ENCODE results near the gene PRR5L.
"Not testable (repeated sequence)": the region's sequence is repeated elsewhere in the genome, so short reads cannot be mapped to it uniquely, and the experiment has no call there.

Gene PRR5L

DNA sequence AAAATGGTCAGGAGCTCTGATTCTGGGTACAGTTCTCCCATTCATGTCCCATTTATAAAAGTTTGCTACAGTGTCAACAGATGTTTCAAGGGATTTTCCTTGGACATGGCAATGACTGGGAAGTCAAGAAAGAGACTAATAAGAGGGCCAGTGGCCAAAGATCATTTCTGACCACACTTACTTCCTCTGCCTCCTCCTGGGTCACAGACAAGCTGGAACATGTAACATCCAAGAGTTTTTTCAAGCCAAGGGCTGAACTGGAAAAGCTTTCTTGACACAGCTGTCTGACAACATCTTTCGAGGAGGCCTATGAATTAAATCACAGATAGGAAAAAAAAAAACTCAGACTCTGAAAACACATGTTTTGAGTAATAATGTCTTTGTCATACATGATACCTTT is 15.6 kb upstream of the PRR5L start:
- DNase-seq (ENCODE audit: low read depth): no peak

DNA sequence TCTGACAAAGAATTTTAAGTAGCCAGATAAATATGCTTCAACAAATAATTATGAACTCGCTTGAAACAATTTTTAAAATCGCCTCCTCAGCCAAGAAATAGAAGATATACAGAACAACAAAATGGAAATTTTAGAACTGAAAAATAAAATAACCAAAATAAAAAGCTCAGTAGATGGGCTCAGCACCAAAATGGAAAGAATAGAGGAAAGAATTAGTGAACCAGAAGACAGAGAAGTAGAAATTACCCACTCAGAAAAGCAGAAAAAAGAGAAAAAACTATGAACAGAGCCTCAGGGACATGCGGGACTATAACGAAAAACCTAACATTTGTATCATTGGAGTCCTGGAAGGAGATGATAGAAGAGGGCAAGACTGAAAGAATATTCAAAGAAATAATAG is 14.2 kb upstream of the PRR5L start:
- DNase-seq (ENCODE audit: low read depth): no peak

DNA sequence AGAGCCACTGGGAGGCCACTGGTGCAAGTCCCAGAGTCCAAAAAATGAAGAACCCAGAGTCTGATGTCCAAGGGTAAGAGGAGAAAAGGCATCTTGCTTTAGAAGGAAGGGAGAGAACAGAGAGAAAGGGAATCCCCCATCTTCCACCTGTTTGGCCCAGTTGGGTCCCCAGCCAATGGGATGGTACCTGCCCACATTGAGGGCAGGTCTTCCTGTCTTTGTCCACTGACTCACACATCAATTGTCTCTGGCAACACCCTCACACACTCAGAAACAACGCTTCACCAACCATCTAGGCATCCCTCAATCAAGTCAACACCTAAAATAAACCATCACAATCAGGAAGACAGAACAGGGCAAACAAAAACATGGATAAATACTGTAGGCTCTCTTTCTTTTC is 13.2 kb upstream of the PRR5L start:
- DNase-seq (ENCODE audit: low read depth): no peak

DNA sequence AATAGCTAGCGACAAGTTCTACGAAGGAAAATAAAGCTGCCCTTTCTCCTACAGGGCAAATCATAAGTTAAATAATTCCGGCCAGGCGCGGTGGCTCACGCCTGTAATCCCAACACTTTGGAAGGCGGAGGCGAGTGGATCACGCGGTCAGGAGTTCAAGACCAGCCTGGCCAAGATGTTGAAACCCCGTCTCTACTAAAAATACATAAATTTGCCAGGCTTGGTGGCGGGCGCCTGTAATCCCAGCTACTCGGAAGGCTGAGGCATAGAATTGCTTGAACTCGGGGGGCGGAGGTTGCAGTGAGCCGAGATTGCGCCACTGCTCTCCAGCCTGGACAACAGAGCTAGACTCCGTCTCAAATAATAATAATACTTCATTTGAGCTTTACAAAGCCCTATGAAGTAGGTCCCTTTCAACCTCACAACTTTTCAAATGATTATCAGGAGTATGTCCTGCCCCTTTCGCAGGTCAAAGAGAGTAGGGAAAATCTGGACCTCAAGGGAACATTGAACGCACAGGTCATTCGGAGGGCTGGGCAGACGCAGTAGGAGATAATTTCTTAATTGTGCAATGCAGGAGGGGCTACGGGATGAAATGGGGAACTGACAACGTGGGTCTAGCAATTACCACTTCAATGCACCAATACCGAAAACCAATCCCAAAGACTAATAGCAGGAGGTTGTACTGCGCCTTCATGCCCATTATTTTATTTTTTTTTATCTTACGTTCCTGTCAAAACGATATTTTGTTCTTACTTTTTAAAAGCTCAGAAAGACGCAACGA is 7.5 kb upstream of the PRR5L start:
- DNase-seq (ENCODE audit: low read depth): no peak

DNA sequence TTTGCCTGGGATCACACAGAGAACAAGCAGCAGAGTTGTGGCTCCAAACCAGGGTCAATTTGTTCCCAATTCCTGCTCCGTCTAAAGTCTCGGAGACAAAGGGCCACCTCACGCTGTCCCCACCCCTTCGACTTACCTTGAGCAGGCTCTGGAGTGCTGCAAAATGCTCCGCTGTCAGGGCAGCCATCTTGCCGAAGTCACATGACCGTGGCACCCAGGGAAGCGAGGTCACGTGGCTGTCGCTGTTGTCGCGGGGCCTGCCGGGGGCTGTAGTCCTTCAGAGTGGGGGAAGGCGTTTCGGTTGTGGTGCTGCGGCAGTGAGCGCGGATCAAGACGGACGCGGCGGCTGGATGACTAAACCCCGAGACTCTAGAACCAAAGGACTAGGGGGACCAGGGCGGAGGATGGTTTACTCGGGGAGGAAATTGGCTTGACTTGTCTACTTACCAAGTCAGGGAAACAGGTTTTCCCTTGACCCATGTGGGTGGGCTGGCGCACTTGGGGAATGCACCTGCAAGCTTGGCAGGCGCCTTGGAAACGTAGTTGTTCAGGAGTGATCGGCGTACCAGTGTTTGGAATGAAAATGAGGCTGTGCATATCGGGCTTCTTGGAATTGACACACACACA is 6.7 kb upstream of the PRR5L start, which contains the start of gene COMMD9:
Gene COMMD9 (minus strand): TSS at position 199 of the 627 bp plus-strand sequence. CDS start 12 bp downstream, at position 187.
- DNase-seq (ENCODE audit: low read depth): peak; percentile 92

DNA sequence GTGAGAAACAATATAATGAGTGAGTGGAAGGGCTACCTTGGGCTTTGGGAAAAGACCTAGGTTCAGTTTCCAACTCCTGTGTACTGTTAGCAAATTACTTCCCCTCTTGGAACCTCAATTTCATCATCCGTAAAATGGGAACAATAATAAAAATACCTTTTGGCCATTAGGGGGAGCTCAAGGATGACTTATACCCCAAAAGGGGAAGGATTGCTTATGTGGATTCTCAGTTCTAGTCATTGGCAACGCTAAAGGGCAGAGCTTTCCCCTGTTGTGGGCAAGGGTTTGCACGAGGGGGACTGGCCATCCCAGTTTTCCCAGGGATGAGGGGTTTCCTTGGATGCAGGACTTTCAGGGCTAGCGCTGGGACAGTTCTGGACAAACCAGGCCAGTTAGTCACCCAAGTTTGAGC is 3.8 kb upstream of the PRR5L start:
- no peak for DNase-seq (ENCODE audit: low read depth)

DNA sequence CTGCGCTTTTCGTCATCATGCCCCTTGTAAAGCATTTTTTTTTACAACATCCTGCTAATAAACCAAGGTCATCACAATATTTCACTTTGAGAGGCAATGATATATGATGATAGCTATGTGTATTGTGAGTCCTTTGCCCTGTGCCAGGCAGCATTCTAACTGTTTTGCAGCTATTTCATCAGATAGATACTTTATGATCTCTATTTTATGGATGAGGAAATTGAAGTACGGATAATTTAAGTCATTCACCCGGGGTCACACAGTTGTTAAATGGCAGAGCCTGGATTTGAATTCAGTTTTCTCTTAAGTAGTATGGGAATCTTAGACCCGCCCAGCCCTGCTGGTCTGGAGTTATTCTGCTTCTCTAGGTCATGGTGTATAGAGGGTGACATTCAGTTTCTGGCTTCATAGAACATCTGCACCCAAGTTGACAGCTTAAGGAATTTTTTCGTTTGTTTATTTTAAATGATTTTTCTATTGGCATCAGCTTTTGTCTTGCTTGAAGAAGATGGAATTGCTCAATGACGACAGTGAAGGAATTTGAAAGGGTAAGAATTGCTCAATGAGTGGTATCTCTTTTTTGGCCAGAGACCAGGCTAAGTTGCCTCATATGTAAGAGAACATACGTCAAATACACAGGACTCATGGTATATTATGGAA is 926 bp downstream of the PRR5L start:
- no peak for DNase-seq (ENCODE audit: low read depth)

DNA sequence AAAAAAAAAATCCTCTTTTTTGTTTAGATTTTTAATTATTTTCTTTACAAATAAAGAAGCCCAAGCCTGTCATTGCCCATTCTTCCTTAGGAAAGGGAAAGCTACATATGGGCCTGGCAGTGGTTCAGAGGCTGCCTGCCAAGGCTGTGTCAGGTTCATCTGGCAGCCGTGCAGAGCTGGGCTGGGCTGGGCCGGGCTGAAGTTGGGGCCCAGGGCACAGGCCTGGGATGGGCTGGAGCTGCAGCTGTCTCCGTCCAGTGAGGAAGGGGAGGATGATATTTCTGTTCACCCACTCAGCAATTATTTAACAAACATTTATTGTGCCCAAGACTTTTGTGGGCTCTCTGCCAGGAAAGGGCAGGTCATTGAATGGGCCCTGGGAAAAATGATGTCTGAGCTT is 4.6 kb downstream of the PRR5L start:
- DNase-seq (ENCODE audit: low read depth): no peak

DNA sequence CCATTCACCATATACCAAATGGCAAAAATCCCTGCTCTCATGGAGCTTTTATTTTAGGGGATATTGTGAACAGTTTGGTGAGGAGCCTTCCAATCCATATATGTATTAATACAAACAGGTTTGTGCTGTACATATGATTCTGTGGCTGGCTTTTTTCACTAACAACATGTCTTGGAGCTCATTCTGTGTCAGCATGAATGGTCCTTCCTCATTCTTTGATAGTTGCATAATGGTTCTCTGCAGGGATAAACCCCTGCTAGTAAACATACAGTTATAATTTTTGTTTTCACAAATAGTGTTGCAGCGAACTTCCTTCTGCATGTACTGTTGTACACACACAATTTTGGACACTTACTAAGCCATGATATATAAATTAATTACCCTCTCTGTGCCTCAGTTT is 8.3 kb downstream of the PRR5L start:
- DNase-seq (ENCODE audit: low read depth): no peak

DNA sequence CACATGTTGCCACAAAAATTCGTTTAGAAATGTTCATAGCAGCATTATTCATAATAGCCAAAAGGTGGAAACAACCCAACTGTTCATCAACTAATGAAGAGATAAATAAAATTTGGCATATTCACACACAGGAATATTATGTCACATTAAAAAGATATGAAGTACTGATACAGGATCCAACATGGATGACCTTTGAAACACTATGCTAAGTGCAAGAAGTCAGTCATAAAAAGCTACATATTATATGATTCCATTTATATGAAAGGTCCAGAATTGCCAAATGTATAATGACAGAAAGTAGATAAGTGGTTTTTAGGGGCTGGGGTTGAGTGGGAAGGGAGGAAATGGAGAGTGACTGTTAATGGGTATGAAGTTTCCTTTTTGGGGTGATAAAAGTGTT is 9.0 kb downstream of the PRR5L start:
- DNase-seq (ENCODE audit: low read depth): no peak

DNA sequence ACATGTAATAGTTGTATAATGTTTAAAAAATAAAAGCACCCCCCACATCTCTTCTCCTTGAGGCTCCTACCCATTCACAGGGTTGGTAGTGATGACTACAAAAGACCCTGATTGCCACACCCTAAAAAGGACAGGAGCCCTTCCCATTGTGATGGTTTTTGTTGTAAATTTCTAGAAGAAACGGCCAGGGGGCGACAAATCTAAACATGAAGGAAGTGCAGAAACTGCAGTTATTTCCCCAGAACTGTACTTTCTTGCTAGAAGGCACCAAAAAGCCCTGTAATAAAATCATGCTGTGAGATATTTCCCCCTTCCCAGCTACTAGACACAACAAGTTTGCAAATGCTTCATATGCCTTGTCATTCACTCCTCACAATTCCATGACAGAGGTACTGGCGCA is 10.8 kb downstream of the PRR5L start:
- no peak for DNase-seq (ENCODE audit: low read depth)

DNA sequence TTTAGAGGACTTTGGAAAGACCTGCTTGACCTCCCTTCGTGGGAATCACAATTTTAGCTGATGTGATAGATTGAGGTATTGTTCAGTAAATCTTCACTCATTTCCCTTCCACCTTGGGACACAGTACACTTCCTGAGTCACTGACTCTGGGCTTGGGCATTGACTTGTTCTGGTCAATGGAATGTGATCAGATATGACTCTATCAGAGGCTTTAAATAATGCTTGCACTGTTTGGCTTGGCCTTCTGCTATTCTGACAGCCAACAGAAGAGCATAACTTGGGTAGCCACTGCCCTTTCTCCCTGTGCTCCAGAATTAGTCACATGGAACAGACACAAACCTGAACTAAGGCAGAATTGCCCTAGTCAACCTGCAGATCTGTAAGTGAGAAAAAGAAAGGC is 12.5 kb downstream of the PRR5L start:
- no peak for DNase-seq (ENCODE audit: low read depth)

DNA sequence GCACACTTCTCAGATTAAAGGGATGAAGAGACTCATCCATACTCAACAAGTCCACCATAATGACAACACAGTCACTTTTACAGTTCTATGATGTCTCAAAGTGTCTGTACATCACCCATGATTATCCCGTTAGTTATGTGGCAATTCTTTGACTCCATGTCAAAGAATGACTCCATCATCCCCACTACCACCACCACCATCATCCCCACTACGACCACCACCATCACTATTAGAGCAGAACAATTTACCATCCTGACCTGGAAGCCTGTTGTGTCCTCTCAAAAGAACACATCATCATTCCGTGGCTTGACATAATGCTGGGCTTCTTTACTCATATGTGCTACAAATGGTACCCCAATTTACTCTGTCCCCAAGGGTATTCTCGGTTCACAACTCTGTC is 13.7 kb downstream of the PRR5L start:
- no peak for DNase-seq (ENCODE audit: low read depth)

DNA sequence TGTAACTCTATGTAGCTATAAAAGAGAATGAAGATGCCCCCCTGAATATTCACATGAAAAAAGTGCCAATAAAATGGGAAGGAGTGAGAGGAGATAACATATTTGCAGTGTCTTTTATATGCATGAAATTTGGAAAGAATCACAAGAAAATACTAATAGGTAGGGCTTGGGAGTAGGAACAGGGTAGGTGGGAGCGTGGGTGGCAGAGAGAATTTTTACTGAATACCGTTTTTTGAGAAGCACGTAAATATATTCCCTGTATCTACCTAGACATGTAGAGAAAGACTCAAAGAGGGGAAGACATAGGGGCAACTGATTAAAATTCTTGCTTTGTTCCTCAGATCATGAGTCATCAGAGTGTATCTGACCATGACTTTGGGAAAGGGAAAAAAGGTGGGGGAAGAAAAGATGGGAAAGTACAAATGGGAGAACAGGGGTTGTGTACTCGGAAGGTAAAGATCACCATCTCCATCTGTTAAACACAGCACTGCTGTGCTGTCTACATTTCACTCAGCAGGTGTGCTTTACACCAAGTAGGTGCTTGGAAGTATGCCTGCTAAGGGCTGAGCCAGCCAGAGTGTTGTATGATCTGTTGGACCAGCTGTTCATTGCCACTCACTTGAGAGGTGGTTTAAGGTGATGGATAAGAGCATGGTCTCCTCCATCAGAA is 16.0 kb downstream of the PRR5L start:
- DNase-seq (ENCODE audit: low read depth): no peak

DNA sequence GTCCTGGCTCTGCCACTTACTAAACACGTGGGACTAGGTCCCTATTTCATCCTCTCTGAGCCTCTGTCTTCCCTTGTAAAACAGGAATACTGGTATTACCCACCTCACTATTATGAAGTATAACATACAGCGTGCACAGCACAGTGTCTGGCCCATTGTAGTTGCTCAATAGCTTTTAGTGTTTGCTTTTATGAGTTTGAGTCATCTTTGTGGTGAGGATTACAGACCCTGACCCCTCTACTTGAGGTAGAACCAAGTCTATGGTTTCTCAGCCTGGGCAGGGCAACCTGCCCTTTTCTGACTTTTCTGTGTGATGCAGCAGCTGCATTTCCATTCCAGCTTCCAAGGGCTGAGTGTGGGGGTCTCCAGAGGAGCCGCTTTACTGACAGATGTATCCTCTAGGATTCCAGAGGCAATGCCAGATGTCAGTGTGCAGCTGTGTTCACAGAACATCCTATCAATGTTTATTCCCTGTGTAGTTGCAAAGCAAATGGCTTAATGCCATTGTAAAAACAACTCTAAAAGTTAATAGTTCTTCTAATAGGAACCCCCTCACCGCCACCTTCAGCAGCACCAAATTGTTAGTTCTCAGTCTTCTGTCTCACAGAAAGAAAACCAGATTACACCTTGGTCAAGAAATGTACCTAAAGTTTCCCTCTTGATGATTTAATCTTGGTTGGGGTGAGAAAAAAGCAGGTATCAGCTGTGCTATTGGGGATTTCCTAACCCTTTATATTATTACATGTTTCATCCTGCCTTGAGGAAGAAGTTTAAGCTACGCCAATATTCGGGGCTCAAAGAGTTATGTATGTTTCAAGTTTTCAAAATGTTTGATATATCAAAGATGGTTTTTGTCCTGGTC is 16.8 kb downstream of the PRR5L start:
- DNase-seq (ENCODE audit: low read depth): no peak

DNA sequence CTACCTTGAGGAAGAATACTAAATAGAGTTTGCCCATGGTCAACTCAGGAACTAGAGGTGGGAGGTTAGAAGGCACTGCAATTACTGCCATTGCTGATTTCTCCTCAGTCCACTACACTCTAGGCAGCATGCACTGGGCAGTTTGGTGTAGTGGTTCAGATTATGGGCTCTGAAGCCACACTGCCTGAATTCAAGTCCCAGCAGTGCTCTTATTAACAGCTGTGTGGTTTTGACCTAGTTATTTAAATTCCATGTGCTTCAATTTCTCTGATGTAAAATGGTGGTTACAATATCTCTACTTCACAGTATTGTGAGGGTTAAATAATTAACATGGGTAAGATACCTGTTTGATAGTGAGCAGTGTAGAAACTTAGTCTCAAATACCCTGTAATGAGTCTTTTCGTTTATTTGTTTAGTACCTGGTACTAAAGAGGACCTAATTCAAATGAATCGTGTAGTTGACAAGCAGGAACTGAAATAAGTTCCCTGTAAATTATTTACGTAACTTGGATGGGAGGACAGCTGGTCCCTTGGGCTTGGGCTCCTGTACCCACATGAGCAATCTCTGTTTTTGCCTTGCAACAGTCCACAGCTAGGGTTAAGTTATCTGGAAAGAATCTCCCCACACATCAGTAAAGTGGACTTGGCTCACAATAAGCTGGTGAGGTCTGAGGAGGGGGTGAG is 17.8 kb downstream of the PRR5L start:
- DNase-seq (ENCODE audit: low read depth): no peak

DNA sequence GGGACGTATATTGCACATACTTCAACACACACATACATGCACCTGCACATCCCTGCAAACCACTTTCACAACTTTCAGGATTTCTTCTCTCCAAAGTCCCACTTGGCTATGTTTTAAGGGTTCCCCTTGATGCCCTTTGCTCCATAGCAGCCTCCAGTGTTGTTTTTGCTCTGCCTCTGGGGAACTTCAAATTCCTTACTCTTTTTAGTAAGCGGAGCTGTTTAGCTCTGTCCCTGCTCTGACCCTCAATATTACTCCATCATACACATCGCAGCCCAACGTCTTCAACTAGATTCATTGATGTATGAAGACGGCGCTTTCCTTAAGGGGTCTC is 18.3 kb downstream of the PRR5L start:
- DNase-seq (ENCODE audit: low read depth): no peak

DNA sequence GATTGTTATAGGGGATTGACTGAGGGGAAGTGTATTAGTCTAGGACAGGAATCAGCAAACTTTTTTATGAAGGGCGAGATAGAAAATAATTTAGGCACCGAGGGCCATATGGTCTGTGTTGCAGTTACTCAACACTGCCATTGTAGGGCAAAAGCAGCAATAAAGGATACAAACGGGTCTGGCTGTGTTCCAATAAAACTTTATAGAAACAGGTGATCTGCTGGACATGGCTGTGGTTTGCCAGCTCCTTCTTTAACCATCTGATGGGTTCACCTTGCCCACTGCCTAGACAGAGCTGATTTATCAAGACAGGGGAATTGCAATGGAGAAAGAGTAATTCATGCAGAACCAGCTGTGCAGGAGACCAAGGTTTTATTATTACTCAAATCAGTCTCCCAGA is 20.0 kb downstream of the PRR5L start:
- DNase-seq (ENCODE audit: low read depth): no peak

DNA sequence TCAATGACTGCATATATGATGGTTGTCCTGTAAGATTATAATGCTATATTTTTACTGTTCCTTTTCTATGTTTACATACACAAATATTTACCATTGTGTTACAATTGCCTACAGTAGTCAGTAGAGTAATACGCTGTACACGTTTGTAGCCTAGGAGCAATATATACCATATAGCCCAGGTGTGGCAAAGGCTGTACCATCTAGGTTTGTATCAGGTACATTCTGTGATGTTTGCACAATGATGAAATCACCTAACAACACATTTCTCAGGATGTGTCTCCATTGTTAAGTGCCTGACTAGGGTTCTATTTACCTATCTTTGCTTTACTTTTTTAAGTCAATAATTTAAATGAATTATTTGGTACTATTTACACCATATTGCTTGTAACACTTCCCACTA is 21.9 kb downstream of the PRR5L start:
- DNase-seq (ENCODE audit: low read depth): no peak

DNA sequence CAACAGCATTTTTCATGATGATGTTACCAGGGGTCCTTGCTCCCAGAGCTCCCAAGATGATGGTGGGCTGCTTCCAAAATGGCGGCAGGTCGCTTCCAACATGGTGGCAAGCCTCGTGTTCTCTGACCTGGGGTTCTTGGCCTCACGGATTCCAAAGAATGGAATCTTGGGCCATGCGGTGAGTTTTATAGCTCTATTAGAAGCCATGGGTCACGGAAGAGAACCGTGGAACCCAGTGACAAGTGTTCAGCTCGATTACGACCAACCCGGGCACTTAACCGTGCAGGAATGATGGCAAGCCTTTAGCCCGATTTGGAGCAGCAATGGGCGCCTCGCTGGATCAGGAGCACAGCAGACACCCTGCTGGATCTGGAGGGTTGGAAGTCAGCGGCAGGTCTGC is 28.9 kb downstream of the PRR5L start:
- not testable (repeated sequence) for DNase-seq (ENCODE audit: low read depth)

DNA sequence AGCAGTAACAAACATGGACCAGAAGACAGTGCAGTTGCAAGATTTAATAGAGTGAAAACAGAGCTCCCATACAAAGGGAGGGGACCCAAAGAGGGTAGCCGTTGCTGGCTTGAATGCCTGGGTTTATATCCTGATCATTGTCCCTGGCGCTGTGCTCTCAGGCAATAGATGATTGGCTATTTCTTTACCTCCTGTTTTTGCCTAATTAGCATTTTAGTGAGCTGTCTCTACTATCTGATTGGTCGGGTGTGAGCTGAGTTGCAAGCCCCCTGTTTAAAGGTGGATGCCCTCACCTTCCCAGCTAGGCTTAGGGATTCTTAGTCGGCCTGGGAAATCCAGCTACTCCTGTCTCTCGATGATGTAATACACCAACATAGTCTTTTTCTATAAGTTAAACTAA is 29.3 kb downstream of the PRR5L start:
- DNase-seq (ENCODE audit: low read depth): not testable (repeated sequence)
